ENCODE data around the gene UBQLN3. TPM values are rescaled to one million over a fixed set of nuclear protein-coding genes. Genes with fewer than 3 reads are reported as not detected.

Gene UBQLN3
- total and polyA plus RNA-seq, 2 of the 4 experiments (the other 2 are of a cell fraction), result not detected

DNA sequence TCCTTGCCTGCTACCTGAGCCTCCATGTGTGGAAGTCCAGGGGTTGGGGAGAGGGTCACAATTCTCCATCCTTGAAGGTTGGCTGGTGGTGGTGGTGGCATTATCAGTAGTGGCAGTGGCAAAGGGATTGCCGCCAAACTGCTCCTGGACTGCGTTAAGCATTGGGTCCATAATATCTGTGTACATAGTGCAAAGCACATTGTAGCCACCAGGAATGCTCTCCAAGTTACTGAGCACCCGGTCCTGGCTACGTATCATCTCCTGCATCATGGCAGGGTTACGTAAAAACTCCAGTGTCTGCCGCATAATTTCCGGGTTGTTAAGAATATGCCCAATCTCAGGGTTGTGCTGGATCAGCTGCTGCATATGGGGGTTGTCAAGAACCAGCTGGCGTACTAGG, 1.2 kb downstream of the UBQLN3 start:
- no peak overlapping the region for H3K14ac ChIP-seq (replicated peaks; ENCODE audit: low read depth, low read length)
- H3K18ac ChIP-seq (ENCODE audit: low read depth, low read length), result no peak overlapping the region
- ChIA-PET CTCF (no interaction called here), POLR2A (ENCODE audit: unreplicated experiment) (no interaction called here)
- dilution Hi-C loops (cut with HindIII; ENCODE audit: low sequenced_read_pairs, unreplicated experiment) (no loop called here), in situ Hi-C loops (cut with MboI; ENCODE audit: low sequenced_read_pairs) (no loop called here), intact Hi-C loops (cut with micrococcal nuclease) (no loop called here)
- no peaks in the 10 kb centered on the region for H3K9me1 ChIP-seq (ENCODE audit: insufficient read depth, low read length)
- H3K56ac ChIP-seq (ENCODE audit: extremely low read depth, insufficient read depth, low read length), result no peak overlapping the region
- H4K8ac ChIP-seq (ENCODE audit: low read depth in 2 of 2, low read length in 2 of 2), result no peak overlapping the region
- no peaks in the 10 kb centered on the region for H3K4me1 ChIP-seq (ENCODE audit: control insufficient read depth, insufficient read depth, low read length)
- H3K9me3 ChIP-seq (ENCODE audit: control insufficient read depth, insufficient read depth, low read length), result no peaks in the 10 kb centered on the region
- H2BK120ac ChIP-seq (ENCODE audit: low read depth, low read length), result no peak overlapping the region
- no peak overlapping the region for H2BK20ac ChIP-seq (ENCODE audit: low read depth, low read length)
- peaks cover 3% of the 10 kb centered on the region for H3K27me3 ChIP-seq (ENCODE audit: control insufficient read depth, insufficient read depth, low read length)
- H2BK15ac ChIP-seq (ENCODE audit: low read depth, low read length), result no peak overlapping the region
- DNase-seq, result no peak
- H3K23ac ChIP-seq (ENCODE audit: low read depth, low read length), result no peak overlapping the region
- no peaks in the 10 kb centered on the region for H3K79me1 ChIP-seq (ENCODE audit: low read depth in 1 of 2, low read length in 2 of 2)
- H2BK5ac ChIP-seq (ENCODE audit: low read depth, low read length, poor library complexity, severe bottlenecking), result no peak overlapping the region
- no peak overlapping the region for H3K4ac ChIP-seq (ENCODE audit: low read depth, low read length)
- no peak overlapping the region for H2AK9ac ChIP-seq (replicated peaks; ENCODE audit: low read depth, low read length, poor library complexity)
- no peak overlapping the region for H3K4me2 ChIP-seq (ENCODE audit: low read depth, low read length)
- no TSS peak for BruUV-seq (replicated peaks)
- no peak overlapping the region for H3K4me3 ChIP-seq (ENCODE audit: insufficient read depth, low read depth, low read length)
- no peak overlapping the region for H4K5ac ChIP-seq (ENCODE audit: low read depth, low read length)
- no peak overlapping the region for H3K27ac ChIP-seq (ENCODE audit: insufficient read depth, low read length)
- no peak overlapping the region for H4K91ac ChIP-seq (ENCODE audit: insufficient read depth, low read depth, low read length)
- no peaks in the 10 kb centered on the region for H3K36me3 ChIP-seq (ENCODE audit: control insufficient read depth, insufficient read depth, low read length)
- no peak for TF ChIP-seq CEBPB (IDR thresholded peaks at IDR 0.05; ENCODE audit: low read depth, low read length)
- no peak for TF ChIP-seq RCOR1 (IDR thresholded peaks at IDR 0.05; ENCODE audit: insufficient replicate concordance, low read length)
- no peak for TF ChIP-seq BHLHE40 (IDR thresholded peaks at IDR 0.05; ENCODE audit: low read depth, low read length)
- TF ChIP-seq, protein P1, sequence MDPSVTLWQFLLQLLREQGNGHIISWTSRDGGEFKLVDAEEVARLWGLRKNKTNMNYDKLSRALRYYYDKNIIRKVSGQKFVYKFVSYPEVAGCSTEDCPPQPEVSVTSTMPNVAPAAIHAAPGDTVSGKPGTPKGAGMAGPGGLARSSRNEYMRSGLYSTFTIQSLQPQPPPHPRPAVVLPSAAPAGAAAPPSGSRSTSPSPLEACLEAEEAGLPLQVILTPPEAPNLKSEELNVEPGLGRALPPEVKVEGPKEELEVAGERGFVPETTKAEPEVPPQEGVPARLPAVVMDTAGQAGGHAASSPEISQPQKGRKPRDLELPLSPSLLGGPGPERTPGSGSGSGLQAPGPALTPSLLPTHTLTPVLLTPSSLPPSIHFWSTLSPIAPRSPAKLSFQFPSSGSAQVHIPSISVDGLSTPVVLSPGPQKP (IDR thresholded peaks at IDR 0.05; ENCODE audit: borderline replicate concordance, low read depth, low read length), result no peak
- no peak for TF ChIP-seq MAFK (IDR thresholded peaks at IDR 0.05; ENCODE audit: low read depth, low read length)
- no peak for TF ChIP-seq POLR2A (IDR thresholded peaks at IDR 0.05; ENCODE audit: low read depth, low read length)
- TF ChIP-seq, protein P2, sequence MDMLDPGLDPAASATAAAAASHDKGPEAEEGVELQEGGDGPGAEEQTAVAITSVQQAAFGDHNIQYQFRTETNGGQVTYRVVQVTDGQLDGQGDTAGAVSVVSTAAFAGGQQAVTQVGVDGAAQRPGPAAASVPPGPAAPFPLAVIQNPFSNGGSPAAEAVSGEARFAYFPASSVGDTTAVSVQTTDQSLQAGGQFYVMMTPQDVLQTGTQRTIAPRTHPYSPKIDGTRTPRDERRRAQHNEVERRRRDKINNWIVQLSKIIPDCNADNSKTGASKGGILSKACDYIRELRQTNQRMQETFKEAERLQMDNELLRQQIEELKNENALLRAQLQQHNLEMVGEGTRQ (IDR thresholded peaks at IDR 0.05; ENCODE audit: low read depth, low read length), result no peak
- TF ChIP-seq SMC3 (IDR thresholded peaks at IDR 0.05; ENCODE audit: low read depth, low read length), result no peak
- no peak for TF ChIP-seq CHD1 (IDR thresholded peaks at IDR 0.05; ENCODE audit: low read depth, low read length)
- TF ChIP-seq FOS (IDR thresholded peaks at IDR 0.05; ENCODE audit: low read depth, low read length), result no peak
- no peak for TF ChIP-seq NFE2L2 (IDR thresholded peaks at IDR 0.05; ENCODE audit: low read depth, low read length)
- no peak overlapping the region for H3K9ac ChIP-seq (ENCODE audit: low read depth, low read length)
- no peak overlapping the region for H2AK5ac ChIP-seq (ENCODE audit: low read depth, low read length)
- 80% methylated on average over 6 of the region's 8 CpGs; no CpG with 5 or more reads in 1 of the 2 experiments for WGBS, 2 experiments (ENCODE audit: extremely low coverage in 2 of 2, insufficient read length in 1 of 2)
- no peak for ATAC-seq (ENCODE audit: low read depth)
- no peaks in the 10 kb centered on the region for H4K20me1 ChIP-seq (ENCODE audit: insufficient read depth, low read length)
- H2AFZ ChIP-seq (replicated peaks; ENCODE audit: low read length, poor library complexity), result peak overlapping the region; percentile 14
